Measurements from ENCODE around the gene TNS3. TPM values are rescaled to one million over a fixed set of nuclear protein-coding genes. Genes with fewer than 3 reads are reported as not detected.

Gene TNS3
- total RNA-seq, 3 donors from 2014 or later = 69.1 to 98.9 (median 69.9) TPM

- intact Hi-C loops (cut with DNase I, micrococcal nuclease) = no loop called here
- Histone ChIP-seq H3K4me3 (no peak overlapping the region), H3K4me1 (ENCODE audit: low read depth) (peaks cover 8% of the 10 kb centered on the region), H3K36me3 (ENCODE audit: low read depth) (no peaks in the 10 kb centered on the region), H3K9me3 (no peaks in the 10 kb centered on the region)
- DNase-seq = no peak
- ATAC-seq = no peak
- TF ChIP-seq CTCF (IDR thresholded peaks at IDR 0.05) = no peak
Observed at GRCh38 chr7:47256016-47256415, 325.9 kb downstream of the TNS3 start.

GRCh38 chr7:47255441-47255840 is 326.5 kb downstream of the TNS3 start:
- no peaks in the 10 kb centered on the region for H3K36me3 ChIP-seq (ENCODE audit: low read depth)
- H3K4me1 ChIP-seq (ENCODE audit: low read depth) = peaks cover 8% of the 10 kb centered on the region
- H3K9me3 ChIP-seq = no peaks in the 10 kb centered on the region
- intact Hi-C loops (cut with DNase I, micrococcal nuclease) = no loop called here
- no peak overlapping the region for H3K4me3 ChIP-seq
- TF ChIP-seq CTCF (IDR thresholded peaks at IDR 0.05) = no peak
- DNase-seq (no peak), ATAC-seq (no peak)

GRCh38 chr7:47255007-47255406 is 326.9 kb downstream of the TNS3 start:
- Histone ChIP-seq H3K4me1 (ENCODE audit: low read depth) (peaks cover 8% of the 10 kb centered on the region), H3K4me3 (no peak overlapping the region), H3K36me3 (ENCODE audit: low read depth) (no peaks in the 10 kb centered on the region), H3K9me3 (no peaks in the 10 kb centered on the region)
- TF ChIP-seq CTCF (IDR thresholded peaks at IDR 0.05) = no peak
- intact Hi-C loops (cut with DNase I, micrococcal nuclease) = no loop called here
- DNase-seq (no peak), ATAC-seq (no peak)

GRCh38 chr7:47254081-47254977 is 327.6 kb downstream of the TNS3 start:
- intact Hi-C loops (cut with DNase I, micrococcal nuclease) = no loop called here
- ATAC-seq = peak; percentile 98
- Histone ChIP-seq H3K4me1 (ENCODE audit: low read depth) (peaks cover 8% of the 10 kb centered on the region), H3K9me3 (no peaks in the 10 kb centered on the region), H3K36me3 (ENCODE audit: low read depth) (no peaks in the 10 kb centered on the region), H3K4me3 (peak overlapping the region; percentile 29)
- DNase-seq = peak; percentile 82 to 84 (median 84)
- TF ChIP-seq CTCF (IDR thresholded peaks at IDR 0.05) = peak; percentile 92

GRCh38 chr7:47253650-47254080 is 328.2 kb downstream of the TNS3 start:
- Histone ChIP-seq H3K9me3 (no peaks in the 10 kb centered on the region), H3K4me3 (peak overlapping the region; percentile 29), H3K4me1 (ENCODE audit: low read depth) (peaks cover 8% of the 10 kb centered on the region), H3K36me3 (ENCODE audit: low read depth) (no peaks in the 10 kb centered on the region)
- intact Hi-C loops (cut with DNase I, micrococcal nuclease) = no loop called here
- DNase-seq (peak in 2 of 3 donors; percentile 39 to 46), ATAC-seq (peak; percentile 61)
- no peak for TF ChIP-seq CTCF (IDR thresholded peaks at IDR 0.05)

Data from mucosa of descending colon (tissue), 3 donors.